ENCODE measurements around the gene EPHA3.

- TF ChIP-seq CTCF (IDR thresholded peaks at IDR 0.05) = no peak
- no peak for TF ChIP-seq POLR2AphosphoS5 (IDR thresholded peaks at IDR 0.05)
- TF ChIP-seq EP300 (IDR thresholded peaks at IDR 0.05) = no peak
Measured at GRCh38 chr3:89179355-89180001, 72.1 kb downstream of the EPHA3 start.

Measured in stomach (tissue), 4 donors.